ENCODE results near the gene SYNPO2. TPM values are rescaled to one million over a fixed set of nuclear protein-coding genes. Genes with fewer than 3 reads are reported as not detected.

The SYNPO2 gene
- total and polyA plus RNA-seq, 2 of the 13 experiments (the other 11 are each of a cell fraction or from before 2014, with no cell fraction given): not detected

GRCh38 chr4:118883861-118884260 lies 4.8 kb upstream of the SYNPO2 start (continued):
- TF ChIP-seq, protein P1, sequence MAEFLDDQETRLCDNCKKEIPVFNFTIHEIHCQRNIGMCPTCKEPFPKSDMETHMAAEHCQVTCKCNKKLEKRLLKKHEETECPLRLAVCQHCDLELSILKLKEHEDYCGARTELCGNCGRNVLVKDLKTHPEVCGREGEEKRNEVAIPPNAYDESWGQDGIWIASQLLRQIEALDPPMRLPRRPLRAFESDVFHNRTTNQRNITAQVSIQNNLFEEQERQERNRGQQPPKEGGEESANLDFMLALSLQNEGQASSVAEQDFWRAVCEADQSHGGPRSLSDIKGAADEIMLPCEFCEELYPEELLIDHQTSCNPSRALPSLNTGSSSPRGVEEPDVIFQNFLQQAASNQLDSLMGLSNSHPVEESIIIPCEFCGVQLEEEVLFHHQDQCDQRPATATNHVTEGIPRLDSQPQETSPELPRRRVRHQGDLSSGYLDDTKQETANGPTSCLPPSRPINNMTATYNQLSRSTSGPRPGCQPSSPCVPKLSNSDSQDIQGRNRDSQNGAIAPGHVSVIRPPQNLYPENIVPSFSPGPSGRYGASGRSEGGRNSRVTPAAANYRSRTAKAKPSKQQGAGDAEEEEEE (CRISPR knock-in tag; IDR thresholded peaks at IDR 0.05; ENCODE audit: borderline replicate concordance): no peak
- TF ChIP-seq ZNF670 (CRISPR knock-in tag; IDR thresholded peaks at IDR 0.05; ENCODE audit: borderline replicate concordance) (no peak), MIER3 (CRISPR knock-in tag; IDR thresholded peaks at IDR 0.05; ENCODE audit: borderline replicate concordance) (no peak), SMAD1 (CRISPR knock-in tag; IDR thresholded peaks at IDR 0.05; ENCODE audit: borderline replicate concordance, low read depth) (no peak), PAX8 (CRISPR knock-in tag; IDR thresholded peaks at IDR 0.05; ENCODE audit: borderline replicate concordance) (no peak), ZNF709 (CRISPR knock-in tag; IDR thresholded peaks at IDR 0.05) (no peak), IKZF4 (CRISPR knock-in tag; IDR thresholded peaks at IDR 0.05; ENCODE audit: borderline replicate concordance, low read depth, not compliant biosample characterization) (no peak), NPAS2 (CRISPR knock-in tag; IDR thresholded peaks at IDR 0.05; ENCODE audit: borderline replicate concordance) (no peak), ZNF850 (CRISPR knock-in tag; conservative IDR thresholded peaks at IDR 0.05) (no peak)
- TF ChIP-seq, protein P2, sequence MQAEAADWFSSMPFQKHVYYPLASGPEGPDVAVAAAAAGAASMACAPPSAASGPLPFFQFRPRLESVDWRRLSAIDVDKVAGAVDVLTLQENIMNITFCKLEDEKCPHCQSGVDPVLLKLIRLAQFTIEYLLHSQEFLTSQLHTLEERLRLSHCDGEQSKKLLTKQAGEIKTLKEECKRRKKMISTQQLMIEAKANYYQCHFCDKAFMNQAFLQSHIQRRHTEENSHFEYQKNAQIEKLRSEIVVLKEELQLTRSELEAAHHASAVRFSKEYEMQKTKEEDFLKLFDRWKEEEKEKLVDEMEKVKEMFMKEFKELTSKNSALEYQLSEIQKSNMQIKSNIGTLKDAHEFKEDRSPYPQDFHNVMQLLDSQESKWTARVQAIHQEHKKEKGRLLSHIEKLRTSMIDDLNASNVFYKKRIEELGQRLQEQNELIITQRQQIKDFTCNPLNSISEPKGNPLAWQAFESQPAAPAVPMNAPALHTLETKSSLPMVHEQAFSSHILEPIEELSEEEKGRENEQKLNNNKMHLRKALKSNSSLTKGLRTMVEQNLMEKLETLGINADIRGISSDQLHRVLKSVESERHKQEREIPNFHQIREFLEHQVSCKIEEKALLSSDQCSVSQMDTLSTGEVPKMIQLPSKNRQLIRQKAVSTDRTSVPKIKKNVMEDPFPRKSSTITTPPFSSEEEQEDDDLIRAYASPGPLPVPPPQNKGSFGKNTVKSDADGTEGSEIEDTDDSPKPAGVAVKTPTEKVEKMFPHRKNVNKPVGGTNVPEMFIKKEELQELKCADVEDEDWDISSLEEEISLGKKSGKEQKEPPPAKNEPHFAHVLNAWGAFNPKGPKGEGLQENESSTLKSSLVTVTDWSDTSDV (CRISPR knock-in tag; IDR thresholded peaks at IDR 0.05): no peak

Data from HepG2 (cell line).